ENCODE results near the gene TM4SF5.

TM4SF5 gene

GRCh38 chr17:4769628-4770027, 2.1 kb upstream of the TM4SF5 start:
- Mint-ChIP-seq H3K9me3 (no peaks in the 10 kb centered on the region), H3K27me3 (ENCODE audit: low read depth) (peaks cover 32% of the 10 kb centered on the region), H3K4me3 (no peak overlapping the region), H3K4me1 (no peaks in the 10 kb centered on the region), H3K36me3 (ENCODE audit: low read depth) (no peaks in the 10 kb centered on the region), H3K27ac (no peak overlapping the region)
- TF ChIP-seq, protein P1, sequence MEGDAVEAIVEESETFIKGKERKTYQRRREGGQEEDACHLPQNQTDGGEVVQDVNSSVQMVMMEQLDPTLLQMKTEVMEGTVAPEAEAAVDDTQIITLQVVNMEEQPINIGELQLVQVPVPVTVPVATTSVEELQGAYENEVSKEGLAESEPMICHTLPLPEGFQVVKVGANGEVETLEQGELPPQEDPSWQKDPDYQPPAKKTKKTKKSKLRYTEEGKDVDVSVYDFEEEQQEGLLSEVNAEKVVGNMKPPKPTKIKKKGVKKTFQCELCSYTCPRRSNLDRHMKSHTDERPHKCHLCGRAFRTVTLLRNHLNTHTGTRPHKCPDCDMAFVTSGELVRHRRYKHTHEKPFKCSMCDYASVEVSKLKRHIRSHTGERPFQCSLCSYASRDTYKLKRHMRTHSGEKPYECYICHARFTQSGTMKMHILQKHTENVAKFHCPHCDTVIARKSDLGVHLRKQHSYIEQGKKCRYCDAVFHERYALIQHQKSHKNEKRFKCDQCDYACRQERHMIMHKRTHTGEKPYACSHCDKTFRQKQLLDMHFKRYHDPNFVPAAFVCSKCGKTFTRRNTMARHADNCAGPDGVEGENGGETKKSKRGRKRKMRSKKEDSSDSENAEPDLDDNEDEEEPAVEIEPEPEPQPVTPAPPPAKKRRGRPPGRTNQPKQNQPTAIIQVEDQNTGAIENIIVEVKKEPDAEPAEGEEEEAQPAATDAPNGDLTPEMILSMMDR (IDR thresholded peaks at IDR 0.05; ENCODE audit: unreplicated experiment in 3 of 3) = no peak

DNA sequence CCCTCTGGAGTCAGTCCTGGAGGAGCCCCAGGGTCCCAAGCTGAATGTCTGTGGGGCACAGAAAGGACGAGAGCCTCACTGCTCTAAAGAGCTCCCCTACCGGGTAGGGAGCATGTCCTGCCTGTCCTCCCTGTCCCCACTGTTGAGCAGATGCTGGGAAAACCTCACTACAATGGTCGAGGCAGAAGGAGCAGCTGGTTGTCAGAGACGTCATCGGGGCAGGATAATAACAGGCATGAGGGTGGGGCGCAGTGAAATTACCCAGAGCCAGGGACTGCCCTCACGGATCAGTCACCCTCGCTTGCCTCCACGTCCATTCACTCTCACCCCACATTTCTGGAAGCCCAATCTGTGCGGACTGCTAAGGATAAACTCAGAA, 538 bp downstream of the TM4SF5 start:
- H3K27me3 Mint-ChIP-seq (ENCODE audit: low read depth) = peaks cover 38% of the 10 kb centered on the region
- TF ChIP-seq, protein P1 (IDR thresholded peaks at IDR 0.05; ENCODE audit: unreplicated experiment in 3 of 3) = no peak
- H3K4me3 Mint-ChIP-seq = no peak overlapping the region
- H3K9me3 Mint-ChIP-seq = no peaks in the 10 kb centered on the region
- no peaks in the 10 kb centered on the region for H3K4me1 Mint-ChIP-seq
- no peak overlapping the region for H3K27ac Mint-ChIP-seq
- H3K36me3 Mint-ChIP-seq (ENCODE audit: low read depth) = no peaks in the 10 kb centered on the region

DNA sequence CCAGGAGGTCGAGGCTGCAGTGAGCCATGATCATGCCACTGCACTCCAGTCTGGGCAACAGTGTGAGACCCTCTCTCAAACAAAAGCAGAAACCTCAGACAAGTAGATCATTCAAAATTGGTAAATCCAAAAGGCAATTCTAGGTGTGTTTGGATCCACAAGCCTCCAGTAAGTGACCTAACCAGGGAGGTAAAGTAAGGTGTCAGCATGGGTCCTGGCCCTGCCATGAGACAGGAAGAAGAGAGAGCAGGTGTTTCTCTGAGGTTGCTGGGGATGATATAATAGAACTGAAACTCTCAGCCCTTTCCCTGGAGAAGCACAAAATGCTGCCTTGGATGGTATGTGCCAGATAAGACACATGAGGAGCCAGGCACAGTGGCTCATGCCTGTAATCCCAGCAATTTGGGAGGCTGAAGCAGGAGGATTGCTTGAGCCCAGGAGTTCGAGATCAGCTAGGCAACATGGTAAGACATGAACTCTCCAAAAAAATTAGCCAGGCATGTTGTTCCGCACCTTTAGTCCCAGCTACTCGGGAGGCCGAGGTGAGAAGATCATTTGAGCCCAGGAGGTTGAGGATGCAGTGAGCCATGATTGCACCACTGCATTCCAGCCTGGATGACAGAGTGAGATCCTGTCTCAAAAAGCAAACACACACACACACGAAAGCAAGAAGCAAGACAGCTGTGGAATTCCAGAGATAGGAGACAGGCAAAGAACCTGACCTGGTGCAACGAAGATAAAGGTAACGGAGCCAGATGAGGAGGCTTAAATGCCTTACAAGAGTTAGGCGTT, 6.5 kb downstream of the TM4SF5 start:
- Mint-ChIP-seq H3K36me3 (ENCODE audit: low read depth) (no peaks in the 10 kb centered on the region), H3K9me3 (no peaks in the 10 kb centered on the region), H3K4me3 (no peak overlapping the region), H3K27me3 (ENCODE audit: low read depth) (peaks cover 31% of the 10 kb centered on the region), H3K4me1 (no peaks in the 10 kb centered on the region), H3K27ac (no peak overlapping the region)
- TF ChIP-seq, protein P1 (IDR thresholded peaks at IDR 0.05; ENCODE audit: unreplicated experiment in 3 of 3) = no peak

GRCh38 chr17:4780325-4780955, 8.8 kb downstream of the TM4SF5 start:
- Mint-ChIP-seq H3K9me3 (no peaks in the 10 kb centered on the region), H3K4me3 (no peak overlapping the region)
- TF ChIP-seq, protein P1 (IDR thresholded peaks at IDR 0.05; ENCODE audit: unreplicated experiment in 3 of 3) = no peak

GRCh38 chr17:4782652-4783051, 11.0 kb downstream of the TM4SF5 start:
- H3K27ac Mint-ChIP-seq = no peak overlapping the region
- H3K9me3 Mint-ChIP-seq = no peaks in the 10 kb centered on the region
- no peak overlapping the region for H3K4me3 Mint-ChIP-seq
- H3K27me3 Mint-ChIP-seq (ENCODE audit: low read depth) = peaks cover 25% of the 10 kb centered on the region
- H3K4me1 Mint-ChIP-seq = peaks cover 16% of the 10 kb centered on the region
- TF ChIP-seq, protein P1 (IDR thresholded peaks at IDR 0.05; ENCODE audit: unreplicated experiment in 3 of 3) = no peak
- H3K36me3 Mint-ChIP-seq (ENCODE audit: low read depth) = no peaks in the 10 kb centered on the region

More at GRCh38 chr17:4780325-4780955, 8.8 kb downstream of the TM4SF5 start:
- Mint-ChIP-seq H3K27me3 (ENCODE audit: low read depth) (peaks cover 32% of the 10 kb centered on the region), H3K4me1 (no peaks in the 10 kb centered on the region), H3K27ac (no peak overlapping the region), H3K36me3 (ENCODE audit: low read depth) (no peaks in the 10 kb centered on the region)
